GM12878 (cell line): Measurements from ENCODE around the gene WDR89. TPM values are rescaled to one million over a fixed set of nuclear protein-coding genes. Genes with fewer than 3 reads are reported as not detected.
"Not testable (repeated sequence)": the region's sequence is repeated elsewhere in the genome, so short reads cannot be mapped to it uniquely, and the experiment has no call there.

ENCODE experiments used
- ATAC-seq: fragments of 200-7000 bp; cut with Tn5 transposase; 3 replicates; pipeline ENCODE4 v1.9.1; 2020; ENCODE audit warnings: mild to moderate bottlenecking, moderate library complexity
- BruUV-seq: library from RNA; stranded (reverse); fragments of 400-500 nt; replicated peaks from 2 replicates; lab custom pipeline; 2021; lab: Mats Ljungman, UMichigan
- CTCF ChIA-PET: fragments of 300-600 bp; sonication (Branson Sonifier 250); formaldehyde crosslinking; extraction: SDS; loops from one replicate; lab custom pipeline; 2021; ENCODE audit warnings: inconsistent platforms; lab: Yijun Ruan, JAX
- POLR2A ChIA-PET: fragments of 350-600 bp; formaldehyde crosslinking; extraction: SDS; loops from one replicate; lab custom pipeline; 2021; ENCODE audit warnings: inconsistent platforms; lab: Charles Lee
- RAD21 ChIA-PET: fragments of 300-600 bp; sonication (Branson Sonifier 250); formaldehyde crosslinking; loops from one replicate; lab custom pipeline; 2023; ENCODE audit warnings: antibody characterized with exemption; ENCODE audit not compliant: unreplicated experiment; lab: Charles Lee
- SMC1A ChIA-PET: fragments of 300-600 bp; sonication (Branson Sonifier 250); formaldehyde crosslinking; loops from one replicate; lab custom pipeline; 2023; ENCODE audit not compliant: unreplicated experiment, uncharacterized antibody; lab: Charles Lee
- DNase-seq: peaks from one replicate; pipeline ENCODE4 v3.0.0-alpha.2; 2011; ENCODE audit warnings: low read depth, low spot score
- FAIRE-seq: peaks from 3 replicates; lab custom pipeline; 2011; peaks lifted over from hg19 to GRCh38; lab: Jason Lieb, UNC
- H2AFZ ChIP-seq: 2 replicates; pipeline ENCODE4 v1.6.0; 2011; ENCODE audit warnings: low read depth, low read length, control low read depth; ENCODE audit not compliant: control insufficient read depth
- H3K27ac ChIP-seq: 2 replicates; pipeline ENCODE4 v1.5.1; 2011; ENCODE audit warnings: control low read depth; ENCODE audit not compliant: control insufficient read depth, insufficient read depth
- H3K27me3 ChIP-seq, 2 experiments: replicated peaks in 1 of 2; 2 replicates each; pipeline versions ENCODE4 v1.6.0 to v1.6.1; 2011; ENCODE audit warnings: low read length in 1 of 2; ENCODE audit not compliant: control insufficient read depth in 2 of 2, insufficient read depth in 2 of 2
- H3K36me3 ChIP-seq, 2 experiments: 2 replicates each; pipeline ENCODE4 v1.5.1; 2011; ENCODE audit warnings: low read length in 1 of 2; ENCODE audit not compliant: control insufficient read depth in 2 of 2, insufficient read depth in 2 of 2
- H3K4me1 ChIP-seq: 2 replicates; pipeline ENCODE4 v1.6.1; 2011; ENCODE audit warnings: mild to moderate bottlenecking, low read length, moderate library complexity, mixed read lengths; ENCODE audit not compliant: control insufficient read depth, insufficient read depth
- H3K4me2 ChIP-seq: 2 replicates; pipeline ENCODE4 v1.6.0; 2011; ENCODE audit warnings: control low read depth; ENCODE audit not compliant: control insufficient read depth, insufficient read depth
- H3K4me3 ChIP-seq: fragments of 200-600 bp; sonication (generic); 2 replicates; pipeline ENCODE4 v1.5.1; 2016
- H3K79me2 ChIP-seq: 2 replicates; pipeline ENCODE4 v1.6.0; 2011; ENCODE audit warnings: low read length; ENCODE audit not compliant: control insufficient read depth, insufficient read depth
- H3K9ac ChIP-seq: 2 replicates; pipeline ENCODE4 v1.8.0; 2011; ENCODE audit warnings: low read length, control low read depth, mixed read lengths; ENCODE audit not compliant: control insufficient read depth, insufficient read depth
- H3K9me3 ChIP-seq: replicated peaks from 3 replicates; pipeline ENCODE4 v1.5.1; 2011; ENCODE audit warnings: mild to moderate bottlenecking, low read length; ENCODE audit not compliant: control insufficient read depth, insufficient read depth
- H4K20me1 ChIP-seq: 2 replicates; pipeline ENCODE4 v1.6.0; 2011; ENCODE audit not compliant: control insufficient read depth, insufficient read depth
- TCF7 ChIP-seq: IDR thresholded peaks from 2 replicates; pipeline ENCODE4 v1.6.1; 2014; ENCODE audit warnings: antibody characterized with exemption, borderline replicate concordance
- WGBS: methylation state at CpG from one replicate; pipeline ENCODE4 v1.1.6; 2016; ENCODE audit warnings: low lambda C conversion rate; ENCODE audit not compliant: insufficient replicate concordance, insufficient coverage; ENCODE audit errors: missing lambda C conversion rate; 5-methylcytosine and 5-hydroxymethylcytosine counted together
- in situ Hi-C: fragments of 300-500 bp; cut with MboI; formaldehyde crosslinking; loops from 9 replicates; pipeline ENCODE4 v1.14.3; 2018; ENCODE audit warnings: mixed read lengths
- intact Hi-C: fragments of 100-400 bp; cut with micrococcal nuclease; formaldehyde crosslinking; loops from one replicate; pipeline ENCODE4 v1.14.2; 2022; ENCODE audit not compliant: unreplicated experiment
- polyA plus RNA-seq, 11 experiments: library from polyadenylated mRNA; depleted of rRNA in 4 of 11; unstranded in 6 of 11; stranded (reverse) in 5 of 11; fragments of >200 nt; fragmentation: Nextera tagmentation in 4 of 11; fragmentation: Illumina TruSeq in 1 of 11; extraction: Ambion mirVana in 4 of 11; extraction: Trizol in 1 of 11; gene quantifications; 1 replicate in 1 of 11; 2 replicates in 10 of 11; pipeline versions ENCODE4 v1.2.1 to v1.2.3, GENCODE V29; 2011 to 2016; ENCODE audit warnings: inconsistent platforms in 2 of 11, missing spikeins in 2 of 11, low read depth in 1 of 11
- total RNA-seq, 4 experiments: library from RNA; depleted of rRNA in 3 of 4; stranded (reverse); fragments of >200 nt in 3 of 4; fragmentation: Illumina TruSeq in 1 of 4; extraction: Trizol in 1 of 4; gene quantifications; 2 replicates each; pipeline versions ENCODE4 v1.2.1 to v1.2.3, GENCODE V29; 2013 to 2021
- TF ChIP-seq, protein P1 (sequence below): fragments of 450-650 bp; formaldehyde crosslinking; IDR thresholded peaks from 2 replicates; pipeline ENCODE4 v1.4.0; 2020; ENCODE audit warnings: mild to moderate bottlenecking, moderate library complexity

The WDR89 gene
- total and polyA plus RNA-seq, 10 of the 15 experiments (the other 5 are each of a cell fraction or from before 2014, with no cell fraction given) = 11.8 to 25.7 (median 17.5) TPM

DNA sequence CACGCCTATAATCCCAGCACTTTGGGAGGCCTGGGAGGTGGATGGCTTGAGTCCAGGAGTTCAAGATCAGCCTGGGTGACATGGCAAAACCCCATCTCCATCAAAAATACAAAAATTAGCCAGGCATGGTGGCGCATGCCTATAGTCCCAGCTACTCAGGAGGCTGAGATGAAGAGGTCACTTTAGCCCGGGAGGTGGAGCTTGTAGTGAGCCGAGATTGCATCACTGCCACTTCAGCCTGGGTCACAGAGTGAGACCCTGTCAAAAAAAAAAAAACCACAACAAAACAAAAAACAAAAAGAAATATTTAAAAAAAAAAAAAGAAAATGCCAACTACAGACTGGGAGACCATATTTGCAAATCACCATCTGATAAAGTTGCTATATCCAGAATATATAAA is 17.5 kb downstream of the WDR89 start (continued):
- TF ChIP-seq, protein P1, sequence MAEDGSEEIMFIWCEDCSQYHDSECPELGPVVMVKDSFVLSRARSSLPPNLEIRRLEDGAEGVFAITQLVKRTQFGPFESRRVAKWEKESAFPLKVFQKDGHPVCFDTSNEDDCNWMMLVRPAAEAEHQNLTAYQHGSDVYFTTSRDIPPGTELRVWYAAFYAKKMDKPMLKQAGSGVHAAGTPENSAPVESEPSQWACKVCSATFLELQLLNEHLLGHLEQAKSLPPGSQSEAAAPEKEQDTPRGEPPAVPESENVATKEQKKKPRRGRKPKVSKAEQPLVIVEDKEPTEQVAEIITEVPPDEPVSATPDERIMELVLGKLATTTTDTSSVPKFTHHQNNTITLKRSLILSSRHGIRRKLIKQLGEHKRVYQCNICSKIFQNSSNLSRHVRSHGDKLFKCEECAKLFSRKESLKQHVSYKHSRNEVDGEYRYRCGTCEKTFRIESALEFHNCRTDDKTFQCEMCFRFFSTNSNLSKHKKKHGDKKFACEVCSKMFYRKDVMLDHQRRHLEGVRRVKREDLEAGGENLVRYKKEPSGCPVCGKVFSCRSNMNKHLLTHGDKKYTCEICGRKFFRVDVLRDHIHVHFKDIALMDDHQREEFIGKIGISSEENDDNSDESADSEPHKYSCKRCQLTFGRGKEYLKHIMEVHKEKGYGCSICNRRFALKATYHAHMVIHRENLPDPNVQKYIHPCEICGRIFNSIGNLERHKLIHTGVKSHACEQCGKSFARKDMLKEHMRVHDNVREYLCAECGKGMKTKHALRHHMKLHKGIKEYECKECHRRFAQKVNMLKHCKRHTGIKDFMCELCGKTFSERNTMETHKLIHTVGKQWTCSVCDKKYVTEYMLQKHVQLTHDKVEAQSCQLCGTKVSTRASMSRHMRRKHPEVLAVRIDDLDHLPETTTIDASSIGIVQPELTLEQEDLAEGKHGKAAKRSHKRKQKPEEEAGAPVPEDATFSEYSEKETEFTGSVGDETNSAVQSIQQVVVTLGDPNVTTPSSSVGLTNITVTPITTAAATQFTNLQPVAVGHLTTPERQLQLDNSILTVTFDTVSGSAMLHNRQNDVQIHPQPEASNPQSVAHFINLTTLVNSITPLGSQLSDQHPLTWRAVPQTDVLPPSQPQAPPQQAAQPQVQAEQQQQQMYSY (CRISPR knock-in tag) = no peak
- TF ChIP-seq TCF7 = no peak

DNA sequence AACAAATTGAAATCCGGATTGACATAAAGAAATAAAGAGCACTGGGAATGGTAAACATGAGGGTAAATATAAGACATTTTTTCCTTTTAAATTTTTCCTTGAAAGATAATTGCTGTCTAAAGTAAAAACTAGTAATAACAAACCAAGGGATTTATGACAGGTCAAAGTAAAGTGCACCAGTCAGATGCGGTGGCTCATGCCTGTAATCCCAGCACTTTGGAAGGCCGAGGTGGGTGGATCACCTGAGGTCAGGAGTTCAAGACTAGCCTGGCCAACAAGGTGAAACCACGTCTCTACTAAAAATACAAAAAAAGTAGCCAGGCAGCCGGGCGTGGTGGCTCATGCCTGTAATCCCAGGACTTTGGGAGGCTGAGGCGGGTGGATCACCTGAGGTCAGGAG is 19.7 kb downstream of the WDR89 start:
- H3K4me1 ChIP-seq, in situ Hi-C loops, FAIRE-seq, H3K27me3 ChIP-seq, RAD21 ChIA-PET, H3K27ac ChIP-seq, BruUV-seq, H3K9me3 ChIP-seq, H3K4me2 ChIP-seq, H3K36me3 ChIP-seq, intact Hi-C loops, H3K79me2 ChIP-seq, ATAC-seq, H4K20me1 ChIP-seq, H3K4me3 ChIP-seq, H2AFZ ChIP-seq, H3K9ac ChIP-seq, DNase-seq: not testable (repeated sequence)
- 86% methylated on average over 7 of the region's 7 CpGs for WGBS
- CTCF ChIA-PET = interaction anchor here (0.5 kb wide), 1 partner anchor 247 kb away, joined by 3 read pairs; no protein-coding TSS in a partner anchor
- SMC1A ChIA-PET = interaction anchor here (0.7 kb wide), 1 partner anchor 30 kb away, joined by 3 read pairs; no protein-coding TSS in a partner anchor
- POLR2A ChIA-PET = interaction anchor here (0.6 kb wide), 1 partner anchor 175 kb away, joined by 5 read pairs; no protein-coding TSS in a partner anchor
